Measurements from ENCODE around the gene ST3GAL4.
A peak's percentile ranks its signal among the peaks of the same experiment; 100 is the strongest.

Gene ST3GAL4

DNA sequence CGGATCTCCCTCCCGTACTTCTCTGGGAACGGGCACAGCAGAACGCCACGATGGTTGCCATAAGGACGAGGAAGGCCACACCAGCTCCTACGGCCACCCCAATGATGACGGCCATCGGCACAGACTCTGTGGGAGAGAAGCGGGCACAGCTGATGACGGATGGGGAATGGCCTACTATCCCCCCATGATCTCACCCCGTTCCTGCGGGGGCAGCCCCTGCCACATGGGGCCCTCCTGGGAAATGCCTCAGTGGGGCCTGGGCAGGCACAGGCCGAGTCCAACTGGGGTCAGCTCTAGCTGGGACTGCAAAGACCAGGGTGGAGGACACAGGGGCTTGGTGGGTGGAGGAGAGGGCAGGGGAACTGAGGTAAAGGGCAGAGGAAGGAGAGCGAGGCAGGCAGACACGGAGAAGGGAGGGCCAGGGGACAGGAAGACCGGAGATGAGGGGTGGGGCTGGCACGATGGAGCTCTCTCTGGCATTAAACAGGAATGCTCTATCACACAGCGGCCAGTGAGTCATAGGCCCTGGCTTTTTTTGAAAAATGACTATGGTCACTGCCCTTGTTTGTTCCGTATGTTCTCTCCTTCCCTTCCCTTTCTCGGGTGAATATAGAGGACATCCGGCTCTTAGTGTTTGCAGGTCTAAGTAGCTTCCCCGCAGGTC is 76.0 kb downstream of the ST3GAL4 start:
- no peak for DNase-seq

DNA sequence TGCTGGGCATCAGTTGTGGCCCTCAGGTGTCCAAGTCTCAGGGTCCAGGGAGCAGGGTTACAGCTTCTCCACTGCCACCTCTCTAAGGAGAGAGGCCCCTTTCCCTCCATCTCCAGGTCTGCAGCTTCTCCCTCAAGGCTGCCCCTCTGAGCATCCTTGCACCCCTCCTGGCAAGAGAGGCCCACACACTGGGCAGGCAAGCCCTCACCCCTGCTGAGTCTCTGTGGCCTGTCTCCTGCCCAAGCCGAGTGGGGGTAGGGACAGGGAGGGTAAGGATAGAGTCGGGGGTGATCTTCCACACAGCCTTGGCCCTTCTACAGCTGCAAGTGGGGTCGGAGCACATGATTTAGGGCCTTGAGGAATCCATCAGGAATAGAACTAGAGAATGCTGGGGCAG is 76.6 kb downstream of the ST3GAL4 start:
- no peak for DNase-seq

DNA sequence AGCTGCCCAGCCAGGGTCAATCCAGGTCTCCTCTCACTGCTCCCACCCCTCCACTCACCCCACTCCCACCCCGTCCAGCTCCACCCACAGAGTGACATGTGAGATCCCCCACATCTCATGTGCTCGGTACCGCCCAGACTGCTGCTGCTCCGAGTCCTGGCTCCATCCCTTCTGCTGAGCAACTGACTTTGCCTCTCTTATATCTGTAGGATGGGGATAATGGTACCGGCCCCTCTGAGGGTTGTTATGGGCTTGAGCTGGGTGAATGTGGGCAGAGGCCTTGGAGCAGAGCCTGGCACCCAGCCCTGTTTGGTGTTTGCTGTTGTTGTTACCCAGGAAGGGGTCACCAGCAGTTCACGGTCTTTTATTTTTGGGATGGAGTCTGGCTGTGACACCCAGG is 77.0 kb downstream of the ST3GAL4 start:
- DNase-seq = no peak

DNA sequence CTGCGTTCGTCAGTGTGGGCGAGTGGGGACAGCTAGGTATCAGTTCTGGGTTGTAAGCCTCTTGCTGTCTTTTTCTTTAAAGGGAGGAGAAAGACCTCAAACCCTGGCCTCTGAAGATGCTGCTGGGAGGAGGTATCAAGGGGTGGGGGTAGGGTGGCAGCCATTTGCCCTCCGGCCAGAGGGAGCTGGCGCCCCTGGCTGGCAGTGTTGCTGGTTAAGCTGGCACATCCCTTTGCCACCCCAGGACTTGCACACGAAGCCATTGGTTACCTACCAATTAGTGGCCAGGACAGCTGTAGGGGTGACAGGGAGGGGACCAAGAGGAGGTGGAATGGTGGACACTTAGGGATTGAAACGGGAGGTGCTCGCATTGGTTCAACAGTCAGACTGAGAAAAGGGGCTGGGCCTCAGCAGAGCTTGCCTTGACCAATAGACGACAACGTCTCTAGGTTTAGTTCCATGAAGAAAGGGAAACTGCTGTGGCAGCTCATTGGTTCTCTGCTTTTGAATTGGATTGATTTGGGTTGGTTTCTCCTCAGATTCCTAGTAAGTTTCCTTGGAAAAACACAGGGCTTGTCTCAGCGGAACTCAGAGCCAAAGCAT is 77.9 kb downstream of the ST3GAL4 start:
- no peak for DNase-seq

- no peak for DNase-seq
Observed at GRCh38 chr11:126433989-126434949, 78.8 kb downstream of the ST3GAL4 start.

GRCh38 chr11:126434950-126435335 is 79.5 kb downstream of the ST3GAL4 start:
- no peak for DNase-seq

DNA sequence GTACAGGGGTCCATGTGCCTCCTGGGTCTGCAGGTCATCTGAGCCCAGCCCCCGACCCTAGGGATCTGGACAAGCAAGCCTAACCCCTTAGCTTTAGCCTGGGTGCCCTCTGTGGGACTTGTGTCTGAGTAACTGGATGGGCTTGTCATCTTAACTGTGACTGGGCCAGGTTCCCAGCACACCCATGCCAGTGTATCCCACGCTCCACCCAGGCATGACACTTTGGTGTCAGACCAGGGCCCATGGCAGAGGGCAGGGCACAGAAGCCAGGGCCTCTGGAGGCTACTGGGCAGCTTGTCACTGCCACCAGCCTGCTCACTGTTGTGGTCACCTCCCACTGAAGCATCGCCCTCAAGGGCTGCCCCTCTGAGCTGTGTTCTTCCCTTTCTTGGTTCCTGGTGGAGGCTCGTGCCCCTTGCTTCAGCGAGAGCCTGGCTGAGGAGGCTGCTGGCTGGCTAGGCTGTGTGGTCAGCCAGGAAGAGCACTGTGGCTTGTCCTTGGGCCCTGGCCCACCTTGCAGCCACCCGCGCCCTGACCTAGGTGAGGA is 80.8 kb downstream of the ST3GAL4 start:
- DNase-seq = no peak

GRCh38 chr11:126437731-126438130 is 82.2 kb downstream of the ST3GAL4 start:
- no peak for DNase-seq

- DNase-seq = no peak
Observed at GRCh38 chr11:126438272-126438671, 82.8 kb downstream of the ST3GAL4 start.

- no peak for DNase-seq
Observed at GRCh38 chr11:126438691-126439090, 83.2 kb downstream of the ST3GAL4 start.

GRCh38 chr11:126440276-126440675 is 84.8 kb downstream of the ST3GAL4 start:
- DNase-seq = no peak

DNA sequence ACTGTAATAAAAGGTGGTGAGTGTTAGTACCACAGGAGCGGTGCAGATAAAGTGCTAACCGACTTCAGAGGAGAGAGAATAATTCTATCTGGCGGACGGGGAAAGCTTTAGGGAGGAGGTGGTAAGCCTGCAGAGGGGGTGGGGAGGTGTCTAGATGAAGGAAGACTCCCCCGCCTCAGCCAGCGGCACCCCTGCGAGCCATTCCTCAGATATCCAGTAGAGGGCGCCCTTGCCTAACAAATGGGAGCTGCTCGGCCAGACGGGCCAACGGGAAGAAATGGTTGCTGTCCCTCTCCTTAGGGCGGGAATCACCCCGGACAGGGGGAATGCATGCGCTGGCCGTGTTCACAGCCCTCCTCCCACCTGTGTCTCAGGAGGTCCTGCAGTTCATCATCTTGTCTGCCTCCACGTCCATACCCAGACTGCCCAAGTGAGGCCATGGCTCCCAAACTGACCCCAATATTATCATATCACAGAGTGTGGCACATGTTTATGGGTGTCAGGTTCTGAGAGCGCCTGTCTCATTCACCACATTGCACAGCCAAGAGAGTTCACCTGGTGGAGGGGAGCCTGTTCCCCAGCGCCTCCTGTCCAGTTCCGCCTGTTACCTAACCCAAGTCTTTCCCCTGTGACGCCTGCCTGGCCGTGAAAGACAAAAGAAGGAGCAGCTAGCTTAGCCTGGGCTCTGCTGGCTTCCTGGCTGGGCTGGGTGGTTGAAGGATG is 85.5 kb downstream of the ST3GAL4 start:
- DNase-seq = peak; percentile 76

- peak; percentile 66 for DNase-seq
Observed at GRCh38 chr11:126443120-126443519, 87.6 kb downstream of the ST3GAL4 start.

DNA sequence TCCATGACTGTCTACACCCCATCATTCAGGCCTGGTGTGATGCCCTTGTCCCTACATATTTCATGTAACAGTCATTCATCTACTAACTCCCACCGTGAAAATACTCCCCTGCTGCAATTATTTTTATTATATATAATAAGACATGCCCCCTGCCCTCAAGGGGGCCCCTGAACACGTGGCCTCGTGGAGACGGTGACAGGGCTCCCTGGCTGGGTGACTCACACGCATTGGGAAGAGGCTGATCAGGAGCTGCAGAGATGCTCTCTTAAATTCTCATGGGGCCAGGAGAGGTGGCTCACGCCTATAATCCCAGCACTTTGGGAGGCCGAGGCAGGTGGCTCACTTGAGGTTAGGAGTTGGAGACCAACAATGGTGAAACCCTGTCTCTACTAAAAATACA is 88.6 kb downstream of the ST3GAL4 start:
- DNase-seq = no peak

- no peak for DNase-seq
Observed at GRCh38 chr11:126446581-126446980, 91.1 kb downstream of the ST3GAL4 start.

DNA sequence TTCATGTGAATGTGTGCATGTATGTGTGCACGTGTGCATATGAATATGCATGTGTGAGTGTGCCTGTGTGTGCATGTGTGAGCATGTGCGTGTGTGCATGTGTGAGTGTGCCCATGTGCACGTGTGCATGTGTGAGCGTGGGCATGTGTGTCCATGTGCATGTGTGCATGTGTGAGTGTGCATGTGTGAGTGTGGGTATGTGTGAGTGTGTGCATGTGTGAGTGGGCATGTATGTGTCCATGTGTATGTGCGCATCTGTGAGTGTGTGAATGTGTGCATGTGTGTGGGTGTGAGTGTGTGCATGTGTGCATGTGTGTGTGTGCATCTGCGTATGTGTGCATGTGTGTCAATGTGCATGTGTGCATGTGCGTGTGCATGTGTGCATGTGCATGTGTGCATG is 94.7 kb downstream of the ST3GAL4 start:
- no peak for DNase-seq

DNA sequence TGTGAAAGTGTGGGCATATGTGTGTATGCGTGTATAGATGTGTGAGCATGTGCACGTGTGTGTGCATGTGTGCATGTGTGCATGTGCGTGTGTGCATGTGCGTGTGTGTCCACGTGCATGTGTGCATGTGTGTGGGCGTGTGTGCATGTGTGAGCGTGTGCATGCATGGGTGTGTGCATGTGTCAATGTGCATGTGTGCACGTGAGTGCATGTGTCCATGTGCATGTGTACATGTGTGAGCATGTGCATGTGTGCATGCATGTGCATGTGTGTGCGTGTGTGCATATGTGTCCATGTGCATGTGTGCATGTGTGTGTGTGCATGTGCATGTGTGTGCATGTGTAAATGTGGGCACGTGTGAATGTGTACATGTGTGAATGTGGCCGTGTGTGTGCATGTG is 95.3 kb downstream of the ST3GAL4 start:
- DNase-seq = no peak

DNA sequence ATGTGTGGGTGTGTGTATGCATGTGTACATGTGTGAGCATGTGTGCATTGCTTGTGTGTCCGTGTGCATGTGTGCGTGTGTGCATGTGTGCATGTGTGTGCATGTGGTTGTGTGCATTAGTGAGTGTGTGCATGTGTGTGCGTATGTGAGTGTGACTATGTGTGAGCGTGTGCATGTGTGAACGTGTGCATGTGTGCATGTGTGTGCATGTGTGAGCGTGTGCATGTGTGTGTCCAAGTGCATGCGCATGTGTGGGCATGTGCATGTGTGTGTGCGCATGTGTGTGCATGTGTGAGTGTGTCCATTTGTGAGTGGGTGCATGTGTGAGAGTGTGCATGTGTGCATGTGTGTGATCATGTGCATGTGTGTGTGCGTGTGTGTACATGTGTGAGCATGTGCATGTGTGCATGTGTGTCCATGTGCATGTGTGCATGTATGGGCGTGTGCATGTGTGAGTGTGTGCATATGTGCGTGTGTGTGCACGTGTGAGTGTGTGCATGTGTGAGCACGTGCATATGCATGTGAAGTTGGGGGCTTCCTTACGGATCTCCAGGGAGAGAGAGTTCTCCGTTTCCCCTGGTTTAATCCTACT is 95.8 kb downstream of the ST3GAL4 start:
- DNase-seq = no peak

- no peak for DNase-seq
Observed at GRCh38 chr11:126452241-126453101, 97.0 kb downstream of the ST3GAL4 start.

DNA sequence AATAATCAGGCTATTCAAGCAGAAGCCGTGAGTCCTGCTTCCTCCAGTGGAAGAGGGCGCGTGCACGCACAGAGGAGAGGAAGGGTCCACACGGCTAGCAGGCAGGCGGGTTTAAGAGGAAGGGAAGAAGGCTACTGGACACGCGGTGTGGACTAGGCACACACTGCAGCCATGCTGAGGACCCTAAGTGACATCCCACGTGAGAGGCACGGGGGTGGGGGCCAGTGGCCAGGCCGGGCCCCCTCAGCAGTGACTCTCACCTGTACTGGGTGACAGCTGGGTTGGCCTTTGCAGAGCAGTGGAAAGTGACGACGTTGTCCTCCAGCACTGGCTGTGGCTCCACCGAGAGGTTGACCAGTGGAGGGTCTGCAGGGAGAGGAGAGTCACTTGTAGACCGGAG is 100.6 kb downstream of the ST3GAL4 start:
- DNase-seq = no peak

DNA sequence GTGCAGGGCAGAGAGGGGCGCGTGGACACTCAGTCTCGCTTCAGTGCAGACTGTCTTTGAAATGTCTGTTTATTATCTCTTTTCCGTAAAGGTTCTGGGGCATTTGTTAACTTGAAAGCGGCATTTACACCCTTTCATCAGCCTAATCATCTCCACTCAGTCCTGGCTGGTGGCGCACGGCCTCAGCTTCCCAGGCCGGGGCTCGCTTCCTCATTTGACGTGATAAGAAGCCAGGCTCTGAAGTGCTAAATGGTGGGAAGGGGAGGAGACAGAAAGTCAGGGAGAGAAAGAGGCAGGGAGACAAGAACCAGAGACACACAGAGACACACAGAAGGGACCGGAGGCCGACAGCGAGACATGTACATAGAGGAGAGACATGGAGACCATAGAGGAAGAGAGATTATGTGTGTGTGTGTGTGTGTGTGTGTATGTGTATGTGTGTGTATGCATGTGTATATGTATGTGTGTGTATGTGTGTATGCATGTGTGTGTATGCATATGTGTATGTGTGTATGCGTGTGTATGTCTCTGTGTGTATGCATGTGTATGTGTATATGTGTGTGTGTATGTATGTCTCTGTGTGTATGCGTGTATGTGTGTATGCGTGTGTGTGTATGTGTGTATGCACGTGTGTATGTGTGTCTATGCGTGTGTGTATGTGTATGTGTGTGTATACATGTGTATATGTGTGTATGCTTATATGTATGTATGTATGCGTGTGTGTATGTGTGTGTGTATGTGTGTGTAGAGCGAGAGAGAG is 101.5 kb downstream of the ST3GAL4 start:
- DNase-seq = no peak
